MM.1S (cell line): ENCODE results near the gene SERAC1.

ENCODE experiments used
- CTCF ChIP-seq: fragments of 300-600 bp; sonication (generic); IDR thresholded peaks from 2 replicates; pipeline ENCODE4 v1.5.1; 2016; ENCODE audit warnings: antibody characterized with exemption, low read length, mixed read lengths
- EZH2 ChIP-seq: fragments of 300-600 bp; sonication (generic); optimal IDR thresholded peaks from 2 replicates; pipeline ENCODE3; 2017; ENCODE audit warnings: low read depth, mild to moderate bottlenecking, antibody characterized with exemption, low read length, mixed read lengths
- EZH2phosphoT487 ChIP-seq: fragments of 300-600 bp; sonication (generic); IDR thresholded peaks from 2 replicates; pipeline ENCODE4 v1.6.1; 2018; ENCODE audit warnings: antibody characterized with exemption, low read length

- TF ChIP-seq CTCF (no peak), EZH2 (no peak), EZH2phosphoT487 (no peak)
Observed at GRCh38 chr6:158168040-158168289, at the start of gene SERAC1.
